Body of pancreas (tissue), 4 donors: ENCODE results near the gene NECTIN2. TPM values are rescaled to one million over a fixed set of nuclear protein-coding genes. Genes with fewer than 3 reads are reported as not detected.
"Not testable (repeated sequence)": the region's sequence is repeated elsewhere in the genome, so short reads cannot be mapped to it uniquely, and the experiment has no call there.

Experiments used
- ATAC-seq: fragments of 150-250 bp; one replicate; pipeline ENCODE4 v1.9.1; 2016
- DNase-seq, 4 donors: peaks; one replicate each; pipeline ENCODE4 v3.0.0-alpha.2; 2019
- H3K27ac ChIP-seq, 4 donors: fragments of 200-600 bp; sonication (generic); 1 replicate in 3 of 4; 2 replicates in 1 of 4; pipeline versions ENCODE4 v1.5.1 to v1.6.1; 2016 to 2019; ENCODE audit warnings: mild to moderate bottlenecking in 1 of 4, mixed read lengths in 1 of 4, moderate library complexity in 1 of 4
- H3K27me3 ChIP-seq, 2 donors: fragments of 200-600 bp; sonication (generic); one replicate each; pipeline ENCODE4 v1.6.0; 2016; ENCODE audit warnings: mild to moderate bottlenecking in 1 of 2
- H3K36me3 ChIP-seq, 2 donors: fragments of 200-600 bp; sonication (generic); replicated peaks in 1 of 2; 2 replicates each; pipeline ENCODE4 v1.5.1; 2016; ENCODE audit warnings: low read depth in 2 of 2; ENCODE audit not compliant: insufficient read depth in 1 of 2
- H3K4me1 ChIP-seq: fragments of 200-600 bp; sonication (generic); one replicate; pipeline ENCODE4 v1.6.0; 2016
- H3K4me3 ChIP-seq, 2 donors: fragments of 200-600 bp; sonication (generic); 1 replicate in 1 of 2; 2 replicates in 1 of 2; pipeline ENCODE4 v1.5.1; 2016 to 2019
- H3K9me3 ChIP-seq, 3 donors: fragments of 200-600 bp; sonication (generic); 1 replicate in 2 of 3; 2 replicates in 1 of 3; pipeline ENCODE4 v1.5.1; 2016
- CTCF ChIP-seq, 7 experiments: fragments of 450-650 bp in 4 of 7; fragments of 200-600 bp in 3 of 7; sonication (generic) in 3 of 7; IDR thresholded peaks; one replicate each; pipeline ENCODE4 v1.5.1; 2016 to 2019; ENCODE audit warnings: antibody characterized with exemption in 7 of 7
- POLR2A ChIP-seq, 3 donors: fragments of 450-650 bp; IDR thresholded peaks; one replicate each; pipeline ENCODE4 v1.6.1; 2016; ENCODE audit warnings: antibody characterized with exemption in 3 of 3, mild to moderate bottlenecking in 2 of 3
- WGBS, 2 donors: methylation state at CpG; one replicate each; pipeline ENCODE4 v1.1.5; 2017; 5-methylcytosine and 5-hydroxymethylcytosine counted together
- intact Hi-C: fragments of 100-400 bp; cut with DNase I; formaldehyde crosslinking; loops from one replicate; pipeline ENCODE4 v1.15.1; 2023
- total RNA-seq, 2 donors: library from RNA; depleted of rRNA; stranded (reverse); fragments of >200 nt; gene quantifications; one replicate each; pipeline ENCODE4 v1.1.0, GENCODE V29; 2016

NECTIN2 gene
- total RNA-seq, 2 donors from 2014 or later, result 54.0 to 137 TPM

DNA sequence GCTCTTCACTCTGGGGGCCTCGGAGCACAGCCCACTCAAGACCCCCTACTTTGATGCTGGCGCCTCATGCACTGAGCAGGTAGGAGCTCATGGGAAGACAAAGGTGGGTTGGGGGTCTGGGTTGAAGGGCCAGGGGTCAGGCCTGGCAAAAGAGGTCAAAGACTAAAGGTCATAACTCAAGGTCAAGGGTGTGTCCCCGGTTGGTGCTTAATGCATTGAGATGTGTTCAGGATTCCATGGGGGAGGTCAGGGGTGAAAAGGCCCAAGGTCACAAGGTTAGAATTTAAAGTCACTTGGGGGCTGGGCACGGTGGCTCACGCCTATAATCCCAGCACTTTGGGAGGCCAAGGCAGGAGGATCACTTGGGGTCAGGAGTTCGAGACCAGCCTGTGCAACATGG is 40.0 kb downstream of the NECTIN2 start:
- no peak for ATAC-seq
- intact Hi-C loops, result no loop called here

GRCh38 chr19:44887648-44888047 is 41.6 kb downstream of the NECTIN2 start:
- H3K27ac ChIP-seq, result no peak overlapping the region
- DNase-seq (no peak), ATAC-seq (no peak)
- H3K4me1 ChIP-seq, result peaks cover 19% of the 10 kb centered on the region
- H3K27me3 ChIP-seq, result no peaks in the 10 kb centered on the region
- TF ChIP-seq POLR2A (IDR thresholded peaks at IDR 0.05) (no peak), CTCF (IDR thresholded peaks at IDR 0.05) (no peak)
- H3K9me3 ChIP-seq, result no peaks in the 10 kb centered on the region
- H3K4me3 ChIP-seq, result no peak overlapping the region
- WGBS, 2 donors, result 84 to 91% methylated on average over 4 of the region's 4 CpGs
- intact Hi-C loops, result no loop called here
- peaks cover 0 to 3% of the 10 kb centered on the region in 2 donors for H3K36me3 ChIP-seq

More for the DNA sequence above, 40.0 kb downstream of the NECTIN2 start:
- Histone ChIP-seq H3K4me3 (no peak overlapping the region), H3K36me3 (peaks cover 0 to 3% of the 10 kb centered on the region in 2 donors), H3K9me3 (no peaks in the 10 kb centered on the region), H3K4me1 (peaks cover 8% of the 10 kb centered on the region), H3K27ac (no peak overlapping the region), H3K27me3 (no peaks in the 10 kb centered on the region)
- TF ChIP-seq POLR2A (IDR thresholded peaks at IDR 0.05) (no peak), CTCF (IDR thresholded peaks at IDR 0.05) (no peak)
- DNase-seq, result no peak
- WGBS, 2 donors, result 93 to 95% methylated on average over 6 of the region's 6 CpGs

GRCh38 chr19:44888335-44888734 is 42.2 kb downstream of the NECTIN2 start:
- DNase-seq, ATAC-seq, H3K4me3 ChIP-seq, H3K27me3 ChIP-seq, H3K36me3 ChIP-seq, intact Hi-C loops, H3K9me3 ChIP-seq, H3K27ac ChIP-seq: not testable (repeated sequence)
- WGBS, 2 donors, result 73 to 77% methylated on average over 3 to 4 of the region's 5 CpGs
- peaks cover 23% of the 10 kb centered on the region for H3K4me1 ChIP-seq

DNA sequence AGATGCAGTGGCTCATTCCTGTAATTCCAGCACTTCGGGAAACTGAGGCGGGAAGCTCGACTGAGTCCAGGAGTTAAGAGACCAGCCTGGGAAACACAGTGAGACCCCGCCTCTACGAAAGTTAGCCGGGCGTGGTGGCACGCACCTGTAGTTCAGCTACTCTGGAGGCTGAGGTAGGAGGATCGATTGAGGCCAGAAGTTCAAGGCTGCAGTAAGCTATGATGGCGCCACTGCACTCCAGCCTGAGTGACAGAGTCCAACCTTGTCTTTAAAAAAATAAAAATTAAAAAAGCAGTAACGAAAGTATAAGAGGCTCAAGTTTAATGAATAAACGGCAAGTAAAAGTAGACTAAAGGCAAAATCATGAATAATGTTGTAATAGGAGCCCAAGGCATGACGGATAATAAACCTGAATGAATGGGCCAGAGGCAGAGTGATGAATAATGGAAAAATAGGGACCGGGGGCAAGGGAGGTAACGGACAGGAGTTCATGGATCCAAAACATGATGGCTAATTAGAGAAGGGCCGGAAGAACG is 43.8 kb downstream of the NECTIN2 start:
- Histone ChIP-seq H3K27ac (peak overlapping the region; percentile 75 to 98 (median 96)), H3K9me3 (no peaks in the 10 kb centered on the region), H3K36me3 (peaks cover 6 to 8% of the 10 kb centered on the region in 2 donors), H3K4me1 (peaks cover 23% of the 10 kb centered on the region), H3K27me3 (no peaks in the 10 kb centered on the region), H3K4me3 (peak overlapping the region in 1 of 2 donors; percentile 18)
- TF ChIP-seq POLR2A (IDR thresholded peaks at IDR 0.05), result no peak
- WGBS, 2 donors, result 42 to 44% methylated on average over 17 of the region's 17 CpGs
- intact Hi-C loops, result no loop called here
- DNase-seq, result no peak
- ATAC-seq, result no peak

GRCh38 chr19:44890366-44891015 is 44.4 kb downstream of the NECTIN2 start:
- no peaks in the 10 kb centered on the region for H3K9me3 ChIP-seq
- H3K27ac ChIP-seq, result peak overlapping the region; percentile 75 to 98 (median 96)
- intact Hi-C loops, result no loop called here
- 0% methylated on average over 25 to 40 of the region's 40 CpGs for WGBS, 2 donors
- peaks cover 6 to 8% of the 10 kb centered on the region in 2 donors for H3K36me3 ChIP-seq
- ATAC-seq, result peak; percentile 88
- peaks cover 23% of the 10 kb centered on the region for H3K4me1 ChIP-seq
- H3K27me3 ChIP-seq, result no peaks in the 10 kb centered on the region
- peak overlapping the region in 1 of 2 donors; percentile 18 for H3K4me3 ChIP-seq
- DNase-seq, result peak in 1 of 4 donors; percentile 100
- TF ChIP-seq POLR2A (IDR thresholded peaks at IDR 0.05) (peak; percentile 39 to 45 (median 45)), CTCF (IDR thresholded peaks at IDR 0.05) (peak in 2 of 7 experiments; percentile 12 to 19)
